A673 (cell line): Measurements from ENCODE around the gene COMMD6. TPM values are rescaled to one million over a fixed set of nuclear protein-coding genes. Genes with fewer than 3 reads are reported as not detected.

Source experiments
- BruUV-seq: library from RNA; stranded (reverse); fragments of 400-500 nt; replicated peaks from 2 replicates; lab custom pipeline; 2021; lab: Mats Ljungman, UMichigan
- CTCF ChIA-PET: fragments of 300-600 bp; sonication (Branson Sonifier 250); formaldehyde crosslinking; loops from one replicate; lab custom pipeline; 2022; ENCODE audit warnings: antibody characterized with exemption; lab: Charles Lee
- POLR2A ChIA-PET: fragments of 300-600 bp; sonication (Branson Sonifier 250); formaldehyde crosslinking; loops from one replicate; lab custom pipeline; 2022; ENCODE audit warnings: antibody characterized with exemption; ENCODE audit not compliant: low non-redundant PET; lab: Charles Lee
- DNase-seq: peaks from one replicate; pipeline ENCODE4 v3.0.0-alpha.2; 2015; ENCODE audit warnings: low spot score
- H3K27ac ChIP-seq: fragments of 200-600 bp; sonication (generic); 2 replicates; pipeline ENCODE4 v1.5.1; 2016; ENCODE audit warnings: mixed run types, low read depth, mild to moderate bottlenecking, mixed read lengths, antibody characterized with exemption, low read length; ENCODE audit not compliant: poor library complexity, severe bottlenecking
- H3K27me3 ChIP-seq: fragments of 200-600 bp; sonication (generic); replicated peaks from 2 replicates; pipeline ENCODE4 v1.6.1; 2017; ENCODE audit warnings: mixed run types, low read depth, mild to moderate bottlenecking, mixed read lengths, antibody characterized with exemption, low read length; ENCODE audit not compliant: insufficient read depth, poor library complexity
- H3K36me3 ChIP-seq: fragments of 200-600 bp; sonication (generic); 2 replicates; pipeline ENCODE4 v1.6.1; 2016; ENCODE audit warnings: mixed run types, mild to moderate bottlenecking, mixed read lengths, antibody characterized with exemption, low read length; ENCODE audit not compliant: insufficient read depth, poor library complexity, severe bottlenecking
- H3K4me1 ChIP-seq: fragments of 200-600 bp; sonication (generic); 2 replicates; pipeline ENCODE4 v1.6.1; 2017; ENCODE audit warnings: mixed run types, mild to moderate bottlenecking, mixed read lengths, antibody characterized with exemption, low read length; ENCODE audit not compliant: insufficient read depth, poor library complexity, severe bottlenecking
- H3K4me3 ChIP-seq: fragments of 200-600 bp; sonication (generic); 2 replicates; pipeline ENCODE4 v1.5.1; 2016; ENCODE audit warnings: low read depth, mixed run types, mild to moderate bottlenecking, mixed read lengths, low read length; ENCODE audit not compliant: poor library complexity, severe bottlenecking
- H3K9me3 ChIP-seq: fragments of 200-600 bp; sonication (generic); 2 replicates; pipeline ENCODE4 v1.6.1; 2016; ENCODE audit warnings: mixed run types, low read depth, mild to moderate bottlenecking, mixed read lengths, antibody characterized with exemption, low read length; ENCODE audit not compliant: poor library complexity, severe bottlenecking
- EZH2 ChIP-seq: fragments of 200-600 bp; sonication (generic); IDR thresholded peaks from 2 replicates; pipeline ENCODE4 v1.6.1; 2017; ENCODE audit warnings: borderline replicate concordance, low read depth, mild to moderate bottlenecking, mixed read lengths, antibody characterized with exemption, low read length; ENCODE audit not compliant: poor library complexity, severe bottlenecking
- intact Hi-C: fragments of 100-400 bp; cut with micrococcal nuclease; formaldehyde crosslinking; loops from one replicate; pipeline ENCODE4 v1.10.0; 2022; ENCODE audit not compliant: unreplicated experiment
- total RNA-seq: library from RNA; stranded (reverse); gene quantifications from 2 replicates; pipeline ENCODE4 v1.2.3, GENCODE V29; 2021
- TF ChIP-seq, protein P1 (sequence below): fragments of 300-800, 200-600 bp; sonication (generic); conservative IDR thresholded peaks from 2 replicates; pipeline ENCODE4 v1.5.1; 2017; ENCODE audit warnings: low read depth, mild to moderate bottlenecking, antibody characterized with exemption, low read length, moderate library complexity, mixed read lengths

The COMMD6 gene
- total RNA-seq, 1 experiment from 2014 or later, result 60.4 TPM

DNA sequence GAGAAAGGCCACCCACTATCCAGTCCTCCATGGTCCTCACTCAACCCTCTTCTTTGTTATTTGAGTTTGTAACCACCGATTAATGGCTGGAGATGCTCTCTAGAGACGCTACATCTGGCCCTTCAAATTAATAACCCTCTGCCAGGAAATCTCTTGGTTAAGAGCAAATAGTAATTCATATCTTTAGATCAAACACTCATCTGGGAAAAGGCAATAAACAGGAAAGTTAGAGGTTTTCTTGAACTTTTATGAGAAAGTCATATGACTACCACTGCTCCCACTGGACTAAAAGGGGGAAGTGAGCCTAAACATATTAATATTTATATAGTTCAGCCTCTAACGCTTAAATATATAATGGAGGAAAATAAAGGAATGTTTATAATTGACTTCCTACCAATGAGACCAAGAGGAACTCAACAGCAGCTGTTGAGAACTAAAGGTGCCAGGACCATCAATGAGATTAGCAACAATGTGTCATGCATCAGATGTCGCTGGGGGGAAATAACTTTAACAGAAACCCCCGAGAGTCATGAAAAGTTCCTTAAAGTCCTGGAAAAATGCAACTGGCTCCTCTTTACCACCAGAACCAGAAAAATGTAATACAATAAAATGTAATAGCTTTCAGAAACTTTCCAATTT, 58.4 kb downstream of the COMMD6 start:
- no peak for TF ChIP-seq EZH2
- no peak for DNase-seq
- H3K9me3 ChIP-seq, result no peaks in the 10 kb centered on the region
- no peak overlapping the region for H3K27ac ChIP-seq
- CTCF ChIA-PET, result no interaction called here
- no peaks in the 10 kb centered on the region for H3K36me3 ChIP-seq
- POLR2A ChIA-PET, result no interaction called here
- peaks cover 32% of the 10 kb centered on the region for H3K27me3 ChIP-seq
- no peak overlapping the region for H3K4me3 ChIP-seq
- intact Hi-C loops, result no loop called here
- no peaks in the 10 kb centered on the region for H3K4me1 ChIP-seq
- BruUV-seq, result no TSS peak

DNA sequence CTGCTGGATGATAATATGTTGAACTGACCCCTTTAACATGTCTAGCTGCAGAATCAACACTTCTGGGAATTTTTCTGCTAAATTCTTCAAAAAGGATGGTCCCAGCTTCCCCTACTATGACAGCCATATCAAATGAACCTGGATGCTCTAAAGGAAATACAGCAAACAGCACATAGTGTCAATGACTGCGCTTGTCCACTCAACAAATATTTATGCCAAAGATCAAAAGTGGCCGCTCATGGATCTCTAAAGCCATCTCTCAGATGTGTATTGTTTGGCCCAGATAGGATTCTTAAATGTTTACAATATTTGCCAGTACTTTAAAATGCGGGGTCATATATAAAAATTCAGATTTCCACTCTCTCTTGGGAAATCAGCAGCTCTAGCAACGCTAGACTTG, 59.0 kb downstream of the COMMD6 start:
- Histone ChIP-seq H3K9me3 (no peaks in the 10 kb centered on the region), H3K4me3 (no peak overlapping the region), H3K27me3 (peaks cover 32% of the 10 kb centered on the region), H3K36me3 (no peaks in the 10 kb centered on the region), H3K27ac (no peak overlapping the region), H3K4me1 (no peaks in the 10 kb centered on the region)
- ChIA-PET POLR2A (no interaction called here), CTCF (no interaction called here)
- BruUV-seq, result no TSS peak
- DNase-seq, result no peak
- no peak for TF ChIP-seq EZH2
- TF ChIP-seq, protein P1, sequence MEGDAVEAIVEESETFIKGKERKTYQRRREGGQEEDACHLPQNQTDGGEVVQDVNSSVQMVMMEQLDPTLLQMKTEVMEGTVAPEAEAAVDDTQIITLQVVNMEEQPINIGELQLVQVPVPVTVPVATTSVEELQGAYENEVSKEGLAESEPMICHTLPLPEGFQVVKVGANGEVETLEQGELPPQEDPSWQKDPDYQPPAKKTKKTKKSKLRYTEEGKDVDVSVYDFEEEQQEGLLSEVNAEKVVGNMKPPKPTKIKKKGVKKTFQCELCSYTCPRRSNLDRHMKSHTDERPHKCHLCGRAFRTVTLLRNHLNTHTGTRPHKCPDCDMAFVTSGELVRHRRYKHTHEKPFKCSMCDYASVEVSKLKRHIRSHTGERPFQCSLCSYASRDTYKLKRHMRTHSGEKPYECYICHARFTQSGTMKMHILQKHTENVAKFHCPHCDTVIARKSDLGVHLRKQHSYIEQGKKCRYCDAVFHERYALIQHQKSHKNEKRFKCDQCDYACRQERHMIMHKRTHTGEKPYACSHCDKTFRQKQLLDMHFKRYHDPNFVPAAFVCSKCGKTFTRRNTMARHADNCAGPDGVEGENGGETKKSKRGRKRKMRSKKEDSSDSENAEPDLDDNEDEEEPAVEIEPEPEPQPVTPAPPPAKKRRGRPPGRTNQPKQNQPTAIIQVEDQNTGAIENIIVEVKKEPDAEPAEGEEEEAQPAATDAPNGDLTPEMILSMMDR, result no peak
- intact Hi-C loops, result no loop called here

Other genes with a start within 250 kb of the COMMD6 start
- gene TBC1D4, start 55.7 kb downstream of the COMMD6 start, total RNA-seq, result 9.8 and 10.6 TPM in 2 replicates
- gene UCHL3, start 11.9 kb upstream of the COMMD6 start, total RNA-seq, result 41.3 and 54.7 TPM in 2 replicates
- 20.3 and 20.7 TPM in 2 replicates for gene LMO7, start 98.5 kb upstream of the COMMD6 start, total RNA-seq